ENCODE data around the gene FBL.

DNA sequence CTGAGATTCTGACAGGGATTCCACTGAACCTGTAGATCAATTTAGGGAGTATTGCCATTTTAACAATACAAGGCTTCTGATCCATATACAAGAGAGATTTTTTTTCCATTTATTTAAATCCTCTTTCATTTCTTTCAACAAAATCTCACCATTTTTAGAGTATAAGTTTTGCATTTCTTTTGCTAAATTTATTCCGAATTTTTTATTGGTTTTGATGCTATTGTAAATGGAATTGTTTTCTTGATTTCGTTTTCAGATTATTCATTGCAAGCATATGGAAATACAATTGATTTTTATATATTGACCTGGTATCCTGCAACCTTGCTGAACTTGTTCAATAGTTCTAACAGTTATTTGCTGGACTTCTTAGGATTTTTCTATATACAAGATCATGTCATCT, 49.1 kb downstream of the FBL start:
- TF ChIP-seq POLR2A (IDR thresholded peaks at IDR 0.05), result no peak
- TF ChIP-seq, protein P1, sequence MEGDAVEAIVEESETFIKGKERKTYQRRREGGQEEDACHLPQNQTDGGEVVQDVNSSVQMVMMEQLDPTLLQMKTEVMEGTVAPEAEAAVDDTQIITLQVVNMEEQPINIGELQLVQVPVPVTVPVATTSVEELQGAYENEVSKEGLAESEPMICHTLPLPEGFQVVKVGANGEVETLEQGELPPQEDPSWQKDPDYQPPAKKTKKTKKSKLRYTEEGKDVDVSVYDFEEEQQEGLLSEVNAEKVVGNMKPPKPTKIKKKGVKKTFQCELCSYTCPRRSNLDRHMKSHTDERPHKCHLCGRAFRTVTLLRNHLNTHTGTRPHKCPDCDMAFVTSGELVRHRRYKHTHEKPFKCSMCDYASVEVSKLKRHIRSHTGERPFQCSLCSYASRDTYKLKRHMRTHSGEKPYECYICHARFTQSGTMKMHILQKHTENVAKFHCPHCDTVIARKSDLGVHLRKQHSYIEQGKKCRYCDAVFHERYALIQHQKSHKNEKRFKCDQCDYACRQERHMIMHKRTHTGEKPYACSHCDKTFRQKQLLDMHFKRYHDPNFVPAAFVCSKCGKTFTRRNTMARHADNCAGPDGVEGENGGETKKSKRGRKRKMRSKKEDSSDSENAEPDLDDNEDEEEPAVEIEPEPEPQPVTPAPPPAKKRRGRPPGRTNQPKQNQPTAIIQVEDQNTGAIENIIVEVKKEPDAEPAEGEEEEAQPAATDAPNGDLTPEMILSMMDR (IDR thresholded peaks at IDR 0.05), result no peak
